Testis (tissue), 2 donors: Measurements from ENCODE around the gene SHC2.

Source experiments
- POLR2A ChIP-seq: fragments of 450-650 bp; IDR thresholded peaks from one replicate; pipeline ENCODE4 v1.6.1; 2017; ENCODE audit warnings: antibody characterized with exemption, mild to moderate bottlenecking, moderate library complexity
- TF ChIP-seq, protein P1 (sequence below), 3 experiments: fragments of 450-650 bp in 2 of 3; fragments of 200-600 bp in 1 of 3; sonication (generic) in 1 of 3; IDR thresholded peaks; one replicate each; pipeline ENCODE4 v1.5.1; 2016 to 2019; ENCODE audit warnings: antibody characterized with exemption in 3 of 3, mild to moderate bottlenecking in 2 of 3, moderate library complexity in 1 of 3

DNA sequence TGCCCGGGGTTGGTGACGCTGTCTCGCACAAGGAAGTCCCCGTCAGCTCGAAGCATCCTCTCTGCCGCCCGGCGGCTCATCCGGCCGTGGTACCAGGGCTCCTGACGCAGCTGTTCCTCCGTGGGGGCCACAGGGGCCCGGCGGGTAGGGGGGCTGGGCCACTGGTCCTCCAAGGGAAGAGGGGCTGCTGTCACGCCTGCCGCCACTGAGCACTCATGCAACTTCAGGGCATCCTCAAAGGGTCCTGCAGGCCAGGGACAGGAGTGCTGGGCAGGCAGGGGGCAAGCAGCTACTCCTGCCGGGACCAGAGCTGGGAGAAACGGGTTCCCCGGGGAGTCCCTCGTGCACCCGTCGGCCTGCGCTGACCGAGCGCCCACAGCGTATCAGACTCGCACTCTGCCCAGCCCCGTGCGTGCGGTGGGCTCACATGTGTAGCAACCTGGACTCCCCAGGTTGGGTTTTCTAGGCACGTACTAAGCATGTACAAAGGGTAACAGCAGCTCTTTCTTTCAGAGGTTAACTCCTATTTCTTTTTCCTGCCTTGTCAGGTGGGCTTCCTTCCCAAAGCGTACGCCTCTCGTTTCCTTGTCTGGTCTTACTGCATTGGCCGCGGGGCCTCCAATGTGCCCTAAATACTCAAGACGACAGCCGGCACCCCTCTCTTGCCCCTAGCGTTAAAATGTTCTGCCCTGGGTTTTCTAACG is 38.5 kb downstream of the SHC2 start:
- TF ChIP-seq, protein P1, sequence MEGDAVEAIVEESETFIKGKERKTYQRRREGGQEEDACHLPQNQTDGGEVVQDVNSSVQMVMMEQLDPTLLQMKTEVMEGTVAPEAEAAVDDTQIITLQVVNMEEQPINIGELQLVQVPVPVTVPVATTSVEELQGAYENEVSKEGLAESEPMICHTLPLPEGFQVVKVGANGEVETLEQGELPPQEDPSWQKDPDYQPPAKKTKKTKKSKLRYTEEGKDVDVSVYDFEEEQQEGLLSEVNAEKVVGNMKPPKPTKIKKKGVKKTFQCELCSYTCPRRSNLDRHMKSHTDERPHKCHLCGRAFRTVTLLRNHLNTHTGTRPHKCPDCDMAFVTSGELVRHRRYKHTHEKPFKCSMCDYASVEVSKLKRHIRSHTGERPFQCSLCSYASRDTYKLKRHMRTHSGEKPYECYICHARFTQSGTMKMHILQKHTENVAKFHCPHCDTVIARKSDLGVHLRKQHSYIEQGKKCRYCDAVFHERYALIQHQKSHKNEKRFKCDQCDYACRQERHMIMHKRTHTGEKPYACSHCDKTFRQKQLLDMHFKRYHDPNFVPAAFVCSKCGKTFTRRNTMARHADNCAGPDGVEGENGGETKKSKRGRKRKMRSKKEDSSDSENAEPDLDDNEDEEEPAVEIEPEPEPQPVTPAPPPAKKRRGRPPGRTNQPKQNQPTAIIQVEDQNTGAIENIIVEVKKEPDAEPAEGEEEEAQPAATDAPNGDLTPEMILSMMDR (IDR thresholded peaks at IDR 0.05), result no peak
- TF ChIP-seq POLR2A, result no peak
